A549 treated with DMSO at 1 μM for 4 hours (cell line): ENCODE data around the gene NUDT13. TPM values are rescaled to one million over a fixed set of nuclear protein-coding genes. Genes with fewer than 3 reads are reported as not detected.

ENCODE experiments used
- total RNA-seq: library from RNA; stranded (reverse); fragments of 200-300 nt; extraction: Qiagen RNA extraction; gene quantifications from 5 replicates; pipeline ENCODE4 v1.2.3, GENCODE V29; 2022; ENCODE audit warnings: low read depth

The NUDT13 gene
- 2.0 to 3.3 TPM (median 3.0 TPM) in 5 replicates for total RNA-seq

GRCh38 chr10:73110345-73110849 lies at the start of gene NUDT13:
Gene NUDT13 (plus strand): TSS chr10:73110455. CDS start chr10:73114366, 3,911 bp downstream.

DNA sequence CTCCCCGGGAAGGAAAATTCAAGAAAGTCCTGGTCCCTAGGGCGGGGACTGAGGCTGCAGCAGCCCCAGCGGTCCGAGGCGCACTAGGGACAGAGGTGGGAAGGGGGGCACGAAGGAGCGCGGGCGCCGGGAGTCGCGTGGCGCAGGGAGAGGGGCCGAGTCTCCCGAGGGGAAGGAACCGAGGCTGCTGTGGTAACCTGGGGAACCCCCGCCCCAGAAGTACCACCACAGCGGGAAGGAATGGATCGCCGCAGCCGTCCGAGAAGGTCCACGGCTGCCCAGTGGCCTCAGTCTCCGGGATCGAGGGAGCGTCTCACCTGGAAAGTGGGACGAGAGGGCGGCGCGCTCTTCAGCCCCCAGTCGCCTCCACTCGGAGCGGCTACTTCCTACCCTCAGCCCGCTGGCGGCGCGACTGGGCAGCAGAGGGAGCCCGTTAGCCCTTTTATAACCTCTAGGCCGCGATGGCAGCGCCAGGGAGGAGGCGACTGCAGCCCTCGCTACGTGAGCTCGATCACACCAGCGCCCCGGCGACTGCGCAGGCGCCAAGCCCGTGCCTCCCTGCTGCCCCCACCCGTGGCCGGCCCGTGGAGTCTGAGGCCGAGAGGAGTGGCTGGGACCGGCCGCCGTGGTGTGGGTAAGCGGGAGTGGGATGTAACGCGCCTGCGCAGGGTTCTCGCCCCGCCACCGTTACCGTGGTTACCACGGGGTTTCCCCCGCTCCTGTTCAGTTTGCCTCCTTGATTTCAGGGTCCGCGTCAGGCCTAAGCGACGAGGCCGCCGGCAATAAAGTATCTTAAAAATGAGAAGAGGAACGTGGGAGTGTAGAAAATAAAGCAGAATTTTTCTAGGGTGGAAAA lies 13.6 kb upstream of the NUDT13 start, which contains the start of gene P4HA1:
TSS of gene P4HA1 (minus strand) at position 418 of the 856 bp plus-strand sequence. CDS start 21,983 bp downstream, outside the sequence.

DNA sequence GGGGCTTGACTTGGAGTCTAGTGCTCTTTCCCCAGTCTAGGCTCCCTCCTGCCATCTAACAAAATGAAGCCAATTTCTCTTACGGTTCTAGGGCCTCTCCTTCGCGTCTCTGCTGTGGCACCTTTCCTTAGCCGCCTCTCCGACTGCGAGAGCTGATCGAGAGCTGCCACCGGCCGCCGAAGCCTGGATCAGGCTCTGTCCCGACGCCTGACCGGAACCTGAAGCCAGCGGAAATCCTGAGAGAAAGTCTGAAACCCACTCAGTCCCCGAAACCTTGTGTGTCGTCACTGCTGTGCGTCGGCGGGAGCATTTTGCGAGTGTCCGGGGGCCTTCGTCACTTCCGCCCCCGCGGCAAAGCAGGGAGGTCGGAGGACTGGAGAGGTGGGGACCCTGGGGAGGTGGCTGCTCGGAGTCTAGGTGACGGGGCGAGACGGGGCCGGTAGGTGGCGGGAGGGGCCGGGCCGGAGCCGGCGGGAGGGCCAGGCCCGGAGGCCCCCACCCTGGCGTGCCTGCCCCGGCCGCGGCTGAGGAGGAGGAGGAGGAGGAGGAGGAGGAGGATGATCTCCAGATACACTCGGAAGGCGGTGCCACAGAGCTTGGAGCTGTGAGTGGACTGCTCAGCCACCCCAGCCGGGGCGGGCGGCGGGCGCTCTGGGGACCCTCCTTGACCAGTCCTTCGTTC lies 57.7 kb downstream of the NUDT13 start, which contains the start of the genes ECD and FAM149B1:
TSS of gene ECD (minus strand) at position 226 of the 682 bp plus-strand sequence. CDS start 4,071 bp downstream, outside the sequence.
TSS of gene FAM149B1 (plus strand) at position 337 of the 682 bp plus-strand sequence. CDS start at position 558, 221 bp downstream.

Other genes with a start within 250 kb of the NUDT13 start
- 0.06 TPM in 2 of 5 replicates, not detected in the others for gene OIT3, start 216.7 kb upstream of the NUDT13 start, total RNA-seq
- gene PLA2G12B, start 155.6 kb upstream of the NUDT13 start, total RNA-seq, result not detected in 5 replicates
- 19.3 to 27.5 TPM (median 23.3 TPM) in 5 replicates for gene P4HA1, start 13.6 kb upstream of the NUDT13 start, total RNA-seq
- 24.5 to 30.7 TPM (median 28.1 TPM) in 5 replicates for gene ECD, start 57.6 kb downstream of the NUDT13 start, total RNA-seq
- gene FAM149B1, start 57.7 kb downstream of the NUDT13 start, total RNA-seq, result 6.6 to 9.4 TPM (median 7.3 TPM) in 5 replicates
- 50.8 to 52.4 TPM (median 52.1 TPM) in 5 replicates for gene DNAJC9, start 136.8 kb downstream of the NUDT13 start, total RNA-seq
- gene MRPS16, start 142.2 kb downstream of the NUDT13 start, total RNA-seq, result 141 to 192 TPM (median 175 TPM) in 5 replicates
- gene CFAP70, start 248.4 kb downstream of the NUDT13 start, total RNA-seq, result 0.12 to 0.37 TPM (median 0.19 TPM) in 5 replicates